ENCODE measurements around the gene SPTB.
"Not testable (repeated sequence)": the region's sequence is repeated elsewhere in the genome, so short reads cannot be mapped to it uniquely, and the experiment has no call there.

SPTB gene
- 0.10 to 0.39 reads per million in 2 donors for total RNA-seq

DNA sequence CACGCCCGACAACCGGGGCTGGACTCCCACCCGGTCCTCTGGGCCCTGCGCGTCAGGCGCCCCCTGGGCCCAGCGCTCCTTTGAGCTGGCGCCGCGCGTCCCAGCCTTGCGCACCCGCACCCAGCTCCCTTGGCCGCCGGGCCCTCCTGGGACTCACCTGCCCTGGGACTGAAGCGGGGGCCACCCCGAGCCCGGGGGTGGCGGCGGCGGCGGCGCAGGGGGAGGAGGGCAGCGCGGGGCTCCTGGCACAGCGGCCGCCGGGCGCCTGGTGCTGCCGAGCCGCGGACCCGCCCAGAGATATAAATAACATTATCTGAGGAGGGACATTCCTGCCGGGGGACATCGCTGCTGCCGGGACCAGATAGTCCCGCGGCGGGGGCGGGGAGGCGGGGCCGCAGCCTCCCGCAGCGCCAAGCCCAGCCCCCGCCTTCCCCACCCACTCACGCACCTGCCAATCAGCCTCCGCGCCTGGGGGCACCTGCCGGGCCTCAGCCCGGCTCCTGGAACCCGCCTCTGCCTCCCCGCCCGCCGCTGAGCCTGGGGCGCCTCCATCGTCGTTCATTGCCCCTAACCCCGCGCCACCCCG, at the start of gene SPTB:
TSS of gene SPTB (minus strand) at position 273 of the 586 bp plus-strand sequence. CDS start 56,813 bp downstream, outside the sequence.
- peak; percentile 40 for DNase-seq

DNA sequence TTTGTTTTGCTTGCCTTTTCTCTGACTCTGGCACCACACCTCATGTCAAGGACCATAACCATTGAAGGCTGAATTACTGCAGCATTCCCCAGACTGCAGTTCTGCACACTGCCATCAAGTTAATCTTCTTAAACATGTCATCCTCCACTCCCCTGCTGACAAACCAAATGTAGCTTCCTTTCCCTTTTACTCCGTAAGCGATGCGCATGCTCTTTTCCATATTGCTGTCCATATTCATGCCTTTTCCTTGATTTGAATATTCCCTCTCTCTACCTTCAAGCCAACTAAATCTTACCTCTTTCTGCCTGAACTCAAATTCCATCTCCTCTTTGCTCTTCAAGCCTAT, 49.3 kb upstream of the SPTB start:
- no peak for DNase-seq

DNA sequence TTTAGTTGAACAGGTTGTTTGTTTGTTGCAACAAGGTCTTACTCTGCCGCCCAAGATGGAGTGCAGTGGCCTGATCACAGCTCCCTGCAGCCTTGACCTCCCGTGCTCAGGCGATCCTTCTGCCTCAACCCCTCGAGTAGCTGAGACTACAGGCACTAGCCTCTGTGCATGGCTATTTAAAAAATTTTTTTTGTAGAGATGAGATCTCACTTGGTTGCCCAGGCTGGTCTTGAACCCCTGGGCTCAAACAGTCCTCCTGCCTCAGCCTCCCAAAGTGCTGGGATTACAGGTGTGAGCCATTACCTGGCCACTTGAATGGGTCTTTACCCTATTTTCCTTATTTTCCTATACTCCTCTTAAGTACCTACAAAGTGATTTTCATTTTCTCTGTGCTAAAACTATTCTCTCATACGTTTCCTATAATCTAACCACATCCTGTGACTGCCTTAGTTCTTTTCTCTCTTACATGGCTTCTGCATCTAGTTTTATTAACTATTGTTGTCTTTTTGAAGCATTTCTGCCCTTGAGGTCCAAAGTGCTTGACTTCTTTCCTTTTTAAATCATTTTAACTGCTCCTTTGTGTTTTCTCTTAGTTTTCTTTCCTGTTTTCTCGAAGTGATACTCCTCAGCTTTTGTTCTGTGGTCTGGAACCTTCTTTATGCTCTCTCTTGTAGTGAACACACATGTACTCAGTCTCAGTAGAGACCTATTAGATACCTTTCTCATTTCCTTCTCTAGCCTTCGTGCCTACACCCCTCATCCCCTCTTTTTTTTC, 48.7 kb upstream of the SPTB start:
- no peak for DNase-seq

DNA sequence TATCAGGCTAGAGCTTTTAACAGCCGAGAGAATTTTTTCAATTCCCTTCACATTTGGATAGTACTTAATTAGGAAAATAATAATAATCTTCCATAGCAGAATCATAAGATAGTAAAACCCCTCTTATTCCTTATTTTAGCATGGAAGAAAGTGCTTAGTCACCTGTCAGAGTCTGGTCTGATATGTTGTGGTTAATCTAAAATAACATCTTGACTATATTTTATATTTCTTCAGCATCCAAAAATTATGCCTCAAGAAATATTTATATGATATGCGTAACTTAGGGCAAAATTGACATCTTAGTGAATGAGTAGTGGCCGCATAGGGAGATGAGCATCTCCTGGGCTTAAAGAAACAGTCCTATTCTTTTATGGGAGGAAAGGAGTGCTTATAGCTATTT, 47.3 kb upstream of the SPTB start:
- no peak for DNase-seq

DNA sequence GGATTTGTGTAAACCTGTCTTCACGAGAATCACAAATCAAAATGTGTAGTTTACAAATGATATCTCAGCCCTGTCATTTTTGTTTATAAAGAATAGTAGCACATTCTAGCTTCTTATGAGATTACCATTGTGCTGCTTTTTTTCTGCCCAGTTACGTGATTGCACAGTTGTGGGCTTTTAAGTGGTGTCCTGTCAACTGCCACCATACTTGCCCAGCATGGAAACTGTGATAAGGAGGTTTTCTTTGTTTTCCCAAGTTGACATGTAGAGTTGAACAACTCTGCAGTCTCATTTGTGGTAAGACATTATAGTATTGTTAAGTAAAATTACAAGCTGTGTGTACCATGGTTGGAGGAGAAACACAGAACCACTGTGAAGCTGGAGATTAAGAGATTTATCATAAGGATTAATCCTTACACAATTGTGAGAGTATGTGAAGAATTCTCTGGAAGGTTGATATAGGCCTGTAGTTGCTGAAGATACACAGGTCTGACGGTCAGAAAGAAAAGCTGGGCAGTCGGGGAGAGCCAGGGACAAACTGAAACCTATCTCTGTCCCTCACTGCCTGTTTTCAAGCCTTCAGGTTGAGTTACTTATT, 46.8 kb upstream of the SPTB start:
- no peak for DNase-seq

DNA sequence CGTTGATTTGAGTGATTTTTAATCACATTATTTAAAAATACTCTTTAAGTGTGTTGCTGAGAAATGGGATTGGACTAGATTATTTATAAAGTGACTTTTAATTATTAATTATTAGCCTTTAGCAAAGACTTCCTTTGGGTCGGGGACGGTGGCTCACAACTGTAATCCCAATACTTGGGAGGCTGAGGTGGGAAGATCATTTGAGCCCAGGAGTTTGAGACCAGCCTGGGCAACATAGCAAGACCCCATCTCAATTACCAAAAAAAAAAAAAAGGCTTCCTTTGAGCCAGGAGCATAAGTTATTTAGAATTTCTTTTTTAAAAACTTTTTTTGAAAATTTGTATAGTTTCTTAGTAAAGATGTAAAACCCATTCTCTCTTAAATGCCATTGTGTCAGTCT, 43.3 kb upstream of the SPTB start:
- no peak for DNase-seq

DNA sequence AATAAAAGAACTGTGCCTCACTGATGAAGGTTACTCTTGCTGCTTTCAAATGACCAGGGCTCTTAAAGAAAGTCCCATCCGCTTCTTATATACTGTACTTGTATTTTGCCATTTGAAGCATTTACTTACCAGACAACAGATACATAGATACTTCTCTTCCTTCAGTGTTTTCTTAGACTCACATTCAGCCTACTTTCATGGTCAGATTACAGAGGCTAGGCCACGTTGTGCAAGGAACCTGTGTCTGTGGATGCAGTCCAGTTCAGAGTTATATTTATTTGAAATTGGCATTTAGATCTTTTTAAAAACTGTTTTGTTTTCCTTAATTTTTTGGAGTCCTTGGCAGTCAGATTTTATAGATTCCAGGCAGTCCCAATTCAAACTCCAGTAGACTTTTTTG, 40.8 kb upstream of the SPTB start:
- no peak for DNase-seq

DNA sequence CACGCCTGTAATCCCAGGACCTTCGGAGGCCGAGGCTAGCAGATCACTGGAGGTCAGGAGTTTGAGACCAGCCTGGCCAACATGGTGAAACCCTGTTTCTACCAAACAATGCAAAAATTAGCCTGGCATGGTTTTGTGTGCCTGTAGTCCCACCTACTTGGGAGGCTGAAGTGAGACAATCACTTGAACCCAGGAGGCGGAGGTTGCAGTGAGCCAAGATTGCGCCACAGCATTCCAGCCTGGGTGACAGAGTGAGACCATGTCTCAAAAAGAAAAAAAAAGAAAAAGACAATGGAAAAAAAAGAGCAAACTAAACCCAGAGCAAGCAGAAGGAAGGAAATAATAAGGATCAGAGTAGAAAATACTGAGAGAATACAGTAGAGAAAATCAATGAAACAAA, 39.9 kb upstream of the SPTB start:
- DNase-seq = no peak

DNA sequence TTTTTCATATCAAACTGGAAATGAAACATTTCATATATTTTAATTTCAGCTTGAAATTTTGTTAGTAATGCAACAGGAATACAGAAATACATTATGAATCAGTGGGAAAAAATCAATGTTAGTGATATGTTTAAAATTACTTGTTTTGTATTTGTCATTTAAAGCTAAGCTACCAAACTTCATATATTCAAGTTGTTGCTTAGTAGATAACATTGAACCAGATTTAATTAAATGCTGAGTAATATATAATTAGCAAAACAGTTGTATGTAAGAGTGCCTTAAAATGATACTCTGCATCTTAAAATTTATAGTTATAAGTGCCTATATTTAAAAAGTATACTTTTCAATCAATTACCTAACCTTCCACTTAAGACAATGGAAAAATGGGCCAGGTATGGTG, 39.5 kb upstream of the SPTB start:
- DNase-seq = no peak

DNA sequence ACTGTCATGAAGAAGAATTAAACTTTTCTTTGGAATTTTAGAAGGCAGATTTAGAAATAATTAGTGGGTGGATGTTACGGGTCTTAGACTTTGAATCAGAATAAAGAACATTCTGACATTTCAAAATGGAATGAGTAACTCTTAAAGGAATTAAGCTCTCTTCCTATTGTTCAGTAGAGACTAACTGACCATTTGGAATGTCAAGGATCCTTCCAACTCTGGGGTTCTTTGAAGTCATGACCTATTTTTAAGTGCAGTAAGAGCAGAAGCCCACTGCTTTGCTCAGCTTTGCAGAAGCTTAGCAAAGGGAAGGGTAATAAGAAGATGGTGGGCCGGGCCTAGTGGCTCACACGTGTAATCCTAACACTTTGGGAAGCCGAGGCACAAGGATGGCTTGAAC, 38.5 kb upstream of the SPTB start:
- no peak for DNase-seq

DNA sequence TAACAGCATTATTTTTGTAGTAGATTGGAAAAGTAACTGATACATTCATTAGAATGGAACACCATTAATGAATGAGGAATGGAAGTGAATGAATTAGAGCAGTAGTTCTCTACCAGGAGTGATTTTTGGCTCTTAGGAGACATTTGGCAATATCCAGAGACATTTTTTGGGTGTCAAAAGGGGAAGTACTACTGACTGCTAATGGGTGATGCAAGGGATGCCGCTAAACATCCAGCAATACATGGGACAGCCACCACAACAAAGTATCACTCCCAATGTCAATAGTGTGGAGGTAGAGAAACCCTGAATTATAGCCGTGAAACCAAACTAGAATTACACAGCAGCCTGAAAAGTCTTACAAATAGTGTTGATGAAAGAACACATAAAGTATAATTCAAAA, 36.1 kb upstream of the SPTB start:
- no peak for DNase-seq

DNA sequence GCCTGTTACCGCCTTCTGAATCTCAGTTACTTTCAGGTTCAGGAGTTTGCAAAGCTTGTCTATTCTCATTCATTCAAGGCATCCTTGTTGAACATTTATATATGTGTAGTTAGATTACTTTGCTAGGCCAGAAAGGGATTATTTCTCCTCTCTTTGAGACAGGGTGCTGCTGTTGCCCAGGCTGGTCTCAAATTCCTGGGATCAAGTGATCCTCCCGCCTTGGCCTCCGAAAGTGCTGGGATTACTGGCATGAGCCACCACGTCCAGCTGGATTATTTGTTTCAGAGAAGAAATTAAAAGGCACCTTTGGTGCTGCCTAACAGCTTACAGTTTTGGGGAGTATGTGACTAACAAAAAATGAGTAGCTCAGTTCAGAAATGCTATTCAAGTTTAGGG, 35.3 kb upstream of the SPTB start:
- no peak for DNase-seq

DNA sequence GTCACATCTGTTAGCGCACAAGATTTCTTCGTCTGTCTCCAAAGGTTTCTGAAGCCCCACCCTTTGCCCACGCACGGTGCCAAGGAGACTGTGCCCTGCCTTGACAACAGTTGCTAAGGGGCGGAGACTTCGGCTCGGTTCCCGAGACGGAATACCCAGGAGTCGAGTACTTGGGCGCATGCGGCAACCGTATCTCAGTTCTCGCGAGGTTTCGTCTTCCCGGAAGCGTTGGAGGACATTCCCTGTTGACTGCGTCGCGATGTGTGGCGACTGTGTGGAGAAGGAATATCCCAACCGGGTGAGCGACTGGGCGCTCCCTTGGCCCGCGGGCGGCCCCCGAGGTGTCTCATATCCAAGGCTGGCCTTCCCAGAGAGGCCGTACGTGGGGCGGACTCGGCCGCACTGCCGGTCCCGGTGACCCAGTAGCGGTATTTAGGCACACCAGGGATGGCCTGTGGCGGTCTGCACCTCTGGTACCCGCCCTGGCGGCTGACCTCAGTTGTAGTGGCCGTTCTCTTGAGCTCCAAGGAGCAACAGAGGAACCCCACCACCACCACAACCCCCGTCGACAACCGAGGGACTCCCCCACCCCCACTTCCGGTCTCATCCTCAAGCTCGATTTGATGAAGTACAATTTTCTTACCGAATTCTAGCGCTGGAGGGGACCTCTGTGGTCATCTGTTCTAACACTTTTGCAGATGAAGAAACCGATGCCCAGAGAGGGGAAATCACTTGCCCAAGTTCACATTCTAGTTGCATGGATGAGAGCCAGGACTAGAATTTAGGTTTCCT, 34.7 kb upstream of the SPTB start, which contains the start of gene CHURC1:
TSS of gene CHURC1 (plus strand) at position 219 of the 792 bp plus-strand sequence. CDS start at position 260, 41 bp downstream.
- DNase-seq = peak; percentile 58

DNA sequence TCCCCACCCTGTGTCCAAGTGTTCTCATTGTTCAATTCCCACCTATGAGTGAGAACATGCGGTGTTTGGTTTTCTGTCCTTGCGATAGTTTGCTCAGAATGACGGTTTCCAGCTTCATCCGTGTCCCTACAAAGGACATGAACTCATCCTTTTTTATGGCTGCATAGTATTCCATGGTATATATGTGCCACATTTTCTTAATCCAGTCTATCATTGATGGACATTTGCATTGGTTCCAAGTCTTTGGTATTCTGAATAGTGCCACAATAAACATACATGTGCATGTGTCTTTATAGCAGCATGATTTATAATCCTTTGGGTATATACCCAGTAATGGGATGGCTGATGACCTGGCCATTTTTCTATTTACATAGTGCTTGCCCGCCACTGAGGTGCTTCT, 33.8 kb upstream of the SPTB start:
- DNase-seq = not testable (repeated sequence)

DNA sequence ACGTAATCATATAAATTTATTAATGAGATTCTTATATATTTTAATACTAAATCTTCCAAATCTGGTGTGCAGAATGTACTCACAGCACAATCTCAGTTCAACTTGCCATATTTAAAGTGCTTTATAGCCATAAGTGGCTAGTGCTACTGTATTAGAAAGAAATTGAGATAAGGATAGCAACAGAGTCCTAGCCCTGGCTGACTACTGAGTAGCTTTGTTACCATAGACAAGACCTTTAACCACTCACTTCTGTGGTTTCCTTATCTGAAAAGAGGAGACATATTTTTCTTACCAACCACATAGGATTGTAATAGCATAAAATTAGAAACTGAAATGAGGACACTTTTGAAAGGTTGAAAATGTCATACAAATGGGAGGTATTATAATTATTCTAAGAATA, 32.6 kb upstream of the SPTB start:
- no peak for DNase-seq

DNA sequence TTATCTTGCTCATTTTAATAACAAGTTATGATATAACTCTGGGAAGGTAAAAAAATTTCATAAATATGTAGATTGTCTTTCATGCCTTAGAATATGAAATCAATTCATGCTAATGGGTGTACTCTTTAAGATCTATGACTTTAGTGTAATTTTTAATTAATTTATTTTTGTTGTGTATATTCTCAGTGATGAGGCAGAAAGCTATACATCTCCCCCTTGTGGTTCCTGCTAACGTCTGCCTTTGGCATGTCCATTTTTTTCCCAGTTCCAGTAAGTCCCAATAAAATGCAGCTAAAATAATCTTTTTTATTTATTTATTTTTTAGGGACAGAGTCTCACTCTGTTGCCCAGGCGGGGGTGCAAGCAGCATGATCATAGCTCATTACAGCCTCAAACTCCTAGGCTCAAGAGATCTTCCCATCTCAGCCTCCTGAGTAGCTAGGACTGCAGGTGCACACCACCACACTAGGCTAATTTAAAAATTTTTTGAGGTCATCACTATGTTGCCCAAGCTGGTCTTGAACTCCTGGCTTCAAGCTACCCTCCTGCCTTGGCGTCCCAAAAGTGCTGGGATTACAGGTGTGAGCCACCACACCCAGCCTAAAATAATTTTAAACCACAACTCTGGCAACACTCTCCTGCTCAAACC, 31.3 kb upstream of the SPTB start:
- no peak for DNase-seq

DNA sequence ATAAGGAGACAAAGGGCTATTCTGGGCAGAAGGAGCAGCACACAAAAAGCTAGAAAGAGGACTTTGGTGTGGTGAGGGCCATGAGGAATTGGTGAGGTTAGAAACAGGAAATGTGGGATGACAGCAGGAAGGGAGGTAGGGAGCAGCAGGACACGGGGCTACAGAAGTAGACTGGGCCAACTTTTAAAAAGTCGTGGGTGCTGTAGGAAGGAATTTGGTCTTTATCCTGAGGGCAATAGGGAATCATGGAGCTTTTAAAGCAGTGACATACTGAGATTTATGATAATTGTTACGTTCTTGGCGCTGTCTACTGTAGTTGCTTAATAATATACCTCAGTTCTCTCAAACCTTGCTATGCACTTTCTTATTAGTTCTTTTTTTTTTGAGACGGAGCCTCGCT, 26.3 kb upstream of the SPTB start:
- DNase-seq = no peak

DNA sequence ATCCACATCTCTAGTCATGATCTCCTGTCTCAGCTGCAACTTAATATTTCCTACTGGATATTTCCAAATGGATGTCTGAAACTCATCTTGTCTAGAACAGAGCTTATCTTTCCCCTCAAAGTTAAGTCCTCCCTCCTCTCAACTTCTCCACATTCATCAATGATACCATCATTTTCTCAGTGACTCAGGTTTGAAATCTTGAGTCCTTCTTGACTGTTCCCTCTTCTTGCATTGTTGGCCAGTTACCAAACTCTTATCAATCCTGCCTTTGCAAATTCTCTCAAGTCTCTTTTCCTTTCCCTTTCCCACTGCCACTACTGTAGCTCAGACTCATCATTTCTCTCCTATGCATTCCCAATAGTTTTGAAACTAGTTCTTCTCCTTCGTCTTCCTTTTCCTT, 20.3 kb upstream of the SPTB start:
- no peak for DNase-seq

DNA sequence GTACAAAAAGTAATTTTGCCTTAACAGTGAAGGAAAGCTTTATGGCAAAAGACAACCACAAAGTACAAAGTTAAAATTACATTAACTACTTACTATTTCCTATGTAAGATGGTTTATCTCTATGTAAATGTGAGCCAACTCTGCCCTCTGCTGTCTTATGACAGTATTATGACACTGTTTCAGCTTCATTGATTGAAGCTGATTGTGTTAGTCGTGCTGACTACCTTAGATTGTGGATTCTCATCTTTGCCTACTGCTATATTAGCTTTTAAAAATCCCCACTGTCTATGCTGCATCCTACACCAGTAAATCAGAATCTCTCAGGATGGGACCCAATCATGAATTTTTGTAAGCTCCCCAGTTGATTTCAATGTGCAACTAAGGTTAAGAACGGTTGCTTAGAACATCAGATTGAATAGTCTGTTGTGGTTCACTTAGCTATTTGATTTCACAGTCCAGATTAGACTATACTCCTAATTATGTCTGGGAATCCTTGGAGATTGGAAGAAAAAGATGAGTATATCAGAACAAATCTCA, 12.2 kb upstream of the SPTB start:
- no peak for DNase-seq

DNA sequence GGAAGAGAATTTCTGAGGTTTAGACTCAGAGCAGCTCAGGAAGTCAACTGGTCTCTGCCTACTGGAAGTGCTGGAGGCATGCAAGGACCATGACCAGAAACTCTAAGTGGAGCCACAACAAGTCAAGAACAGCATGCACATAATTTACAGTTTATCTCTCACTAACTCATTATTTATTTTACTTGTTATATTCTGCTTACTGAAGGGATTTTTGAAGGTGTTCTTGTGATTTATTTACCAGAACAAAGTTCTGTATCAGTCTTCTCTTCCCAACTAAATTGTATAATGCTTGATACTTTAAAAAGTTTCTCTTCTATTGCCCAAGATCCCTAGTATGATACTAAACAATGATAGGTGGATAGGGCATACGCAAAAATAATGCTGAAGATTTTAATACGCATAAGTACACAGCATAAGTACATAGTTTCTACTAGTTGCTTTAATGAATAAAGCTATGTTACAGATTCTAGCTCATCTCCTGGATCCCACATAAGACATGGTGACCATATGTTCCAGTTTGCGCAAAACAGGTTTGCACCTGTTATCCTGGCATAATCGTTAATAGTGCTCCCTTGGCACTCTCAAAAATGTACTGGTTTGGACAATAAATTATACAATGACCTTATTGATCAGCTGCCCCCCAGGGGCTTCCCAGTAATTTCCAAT, 11.6 kb upstream of the SPTB start:
- no peak for DNase-seq

DNA sequence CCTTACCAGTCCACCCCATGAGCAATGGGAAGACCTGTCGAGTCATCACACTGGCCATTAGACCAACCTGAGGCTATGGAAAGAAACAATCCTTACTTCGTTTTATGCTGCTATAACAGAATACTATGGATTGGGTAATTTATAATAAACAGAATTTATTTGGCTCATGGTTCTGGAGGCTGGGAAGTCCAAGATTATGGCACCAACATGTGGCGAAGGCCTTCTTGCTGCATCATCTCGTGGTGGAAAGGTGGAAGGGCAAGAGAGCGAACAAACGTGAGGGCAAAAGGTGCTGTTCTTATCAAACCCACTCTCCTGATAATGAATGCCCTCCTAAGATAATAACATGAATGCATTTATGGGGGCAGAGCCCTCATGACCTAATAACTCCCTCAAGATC, 9.6 kb upstream of the SPTB start:
- no peak for DNase-seq

DNA sequence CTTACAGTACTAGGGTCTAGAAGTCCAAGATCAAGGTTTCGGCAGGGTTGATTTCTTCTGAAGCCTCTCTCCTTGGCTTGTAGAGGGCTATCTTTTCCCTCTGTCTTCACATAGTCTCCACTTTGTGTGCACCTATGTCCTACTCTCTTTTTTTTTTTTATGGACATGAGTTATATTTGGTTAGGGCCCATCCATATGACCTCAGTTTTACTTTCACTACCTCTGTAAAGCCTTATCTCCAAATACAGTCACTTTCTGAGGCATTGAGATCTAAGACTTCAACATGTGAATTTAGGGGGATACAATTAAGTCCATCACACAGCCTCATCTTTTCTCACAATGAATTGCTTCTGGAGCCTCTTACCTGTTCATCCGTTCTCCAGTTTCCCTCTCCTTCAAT, 5.9 kb upstream of the SPTB start:
- DNase-seq = no peak

All from activated gamma-delta T cell (primary cell).